Measurements from ENCODE around the gene XIRP2.

Gene XIRP2, protein sequence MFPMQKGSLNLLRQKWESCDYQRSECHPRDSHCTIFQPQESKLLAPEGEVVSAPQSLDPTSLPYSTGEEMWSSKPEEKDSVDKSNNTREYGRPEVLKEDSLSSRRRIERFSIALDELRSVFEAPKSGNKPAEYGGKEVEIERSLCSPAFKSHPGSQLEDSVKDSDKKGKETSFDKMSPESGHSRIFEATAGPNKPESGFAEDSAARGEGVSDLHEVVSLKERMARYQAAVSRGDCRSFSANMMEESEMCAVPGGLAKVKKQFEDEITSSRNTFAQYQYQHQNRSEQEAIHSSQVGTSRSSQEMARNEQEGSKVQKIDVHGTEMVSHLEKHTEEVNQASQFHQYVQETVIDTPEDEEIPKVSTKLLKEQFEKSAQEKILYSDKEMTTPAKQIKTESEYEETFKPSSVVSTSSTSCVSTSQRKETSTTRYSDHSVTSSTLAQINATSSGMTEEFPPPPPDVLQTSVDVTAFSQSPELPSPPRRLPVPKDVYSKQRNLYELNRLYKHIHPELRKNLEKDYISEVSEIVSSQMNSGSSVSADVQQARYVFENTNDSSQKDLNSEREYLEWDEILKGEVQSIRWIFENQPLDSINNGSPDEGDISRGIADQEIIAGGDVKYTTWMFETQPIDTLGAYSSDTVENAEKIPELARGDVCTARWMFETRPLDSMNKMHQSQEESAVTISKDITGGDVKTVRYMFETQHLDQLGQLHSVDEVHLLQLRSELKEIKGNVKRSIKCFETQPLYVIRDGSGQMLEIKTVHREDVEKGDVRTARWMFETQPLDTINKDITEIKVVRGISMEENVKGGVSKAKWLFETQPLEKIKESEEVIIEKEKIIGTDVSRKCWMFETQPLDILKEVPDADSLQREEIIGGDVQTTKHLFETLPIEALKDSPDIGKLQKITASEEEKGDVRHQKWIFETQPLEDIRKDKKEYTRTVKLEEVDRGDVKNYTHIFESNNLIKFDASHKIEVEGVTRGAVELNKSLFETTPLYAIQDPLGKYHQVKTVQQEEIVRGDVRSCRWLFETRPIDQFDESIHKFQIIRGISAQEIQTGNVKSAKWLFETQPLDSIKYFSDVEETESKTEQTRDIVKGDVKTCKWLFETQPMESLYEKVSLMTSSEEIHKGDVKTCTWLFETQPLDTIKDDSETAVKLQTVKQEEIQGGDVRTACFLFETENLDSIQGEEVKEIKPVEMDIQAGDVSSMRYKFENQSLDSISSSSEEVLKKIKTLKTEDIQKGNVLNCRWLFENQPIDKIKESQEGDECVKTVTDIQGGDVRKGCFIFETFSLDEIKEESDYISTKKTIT (N-terminal part only)

DNA sequence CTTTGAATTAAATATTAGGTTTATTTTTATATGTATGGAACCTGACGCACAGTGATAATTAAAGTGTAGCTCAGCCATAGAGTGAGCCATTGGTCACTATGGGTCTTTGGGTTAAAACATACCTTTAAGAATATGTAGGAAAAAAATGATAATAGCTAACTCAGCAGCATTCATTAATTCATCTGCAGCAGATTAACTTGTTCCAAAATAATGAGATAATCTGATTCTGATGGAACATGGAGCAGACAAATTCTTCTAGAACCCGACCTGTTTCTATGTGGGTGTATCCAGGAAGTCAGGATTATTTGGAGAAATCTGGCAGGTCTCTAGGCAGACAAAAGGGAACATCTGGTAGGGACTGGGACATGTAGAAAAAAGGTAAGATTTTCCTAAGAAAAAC lies at the start of gene XIRP2:
TSS of gene XIRP2 (plus strand) at position 301 of the 400 bp plus-strand sequence. CDS start 15,003 bp downstream, outside the sequence.
- no peak for DNase-seq

DNA sequence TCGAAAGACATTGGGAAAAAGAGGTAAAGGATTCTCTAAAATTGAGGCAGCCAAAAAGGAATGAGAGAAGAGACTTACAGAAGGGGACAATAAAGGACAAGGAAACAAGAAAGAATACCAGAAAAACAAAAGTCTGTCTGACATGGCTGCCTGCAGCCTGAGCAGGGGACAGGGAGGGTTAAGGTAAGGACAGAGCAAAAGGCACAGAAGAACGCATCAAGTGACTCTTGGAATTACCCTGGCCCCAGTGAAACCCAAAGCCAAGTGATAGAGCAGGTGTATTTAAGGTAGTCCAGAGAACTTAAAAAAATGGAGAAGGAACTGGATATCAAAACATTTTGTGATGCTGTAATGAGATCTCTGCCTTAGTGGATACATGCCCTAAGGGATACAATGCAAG lies 47.1 kb upstream of the XIRP2 start:
- DNase-seq, result no peak

DNA sequence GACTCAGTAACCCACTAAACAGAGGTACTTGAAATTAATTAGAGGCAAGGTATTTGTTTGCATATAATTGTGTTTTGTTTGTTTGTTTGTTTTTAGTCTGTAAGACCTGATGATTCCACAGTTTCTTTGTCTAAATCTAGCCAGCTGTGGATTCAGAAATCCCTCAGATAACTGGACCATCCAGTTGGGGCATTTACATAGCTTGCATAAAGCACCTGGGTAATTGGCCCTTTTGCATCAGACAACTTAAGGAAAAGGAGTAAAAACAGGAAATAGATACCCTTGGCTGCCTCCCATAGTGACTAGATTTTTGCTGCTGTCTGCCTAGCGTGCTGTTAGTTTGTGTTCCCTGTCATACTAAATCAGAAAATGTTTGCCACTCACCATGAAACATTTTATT lies 46.6 kb upstream of the XIRP2 start:
- DNase-seq, result no peak

DNA sequence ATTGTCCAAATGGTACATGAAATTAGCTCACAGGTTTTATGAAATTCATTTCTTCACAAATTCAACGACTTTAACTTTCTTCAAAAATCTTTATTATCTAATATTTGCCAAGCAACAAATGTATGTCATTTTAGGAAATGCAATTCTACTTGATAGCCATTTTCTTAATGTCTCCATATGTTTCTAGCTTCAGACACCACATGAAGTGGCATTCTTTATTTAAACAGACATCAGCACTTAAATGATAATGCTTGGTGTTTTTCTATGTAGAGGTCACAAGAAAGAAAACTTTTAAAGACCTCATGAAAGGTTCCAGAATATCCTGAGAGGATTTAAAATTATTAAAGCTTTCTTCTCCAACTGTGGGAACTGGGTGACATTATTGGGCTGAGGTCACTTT lies 44.2 kb upstream of the XIRP2 start:
- DNase-seq, result no peak

DNA sequence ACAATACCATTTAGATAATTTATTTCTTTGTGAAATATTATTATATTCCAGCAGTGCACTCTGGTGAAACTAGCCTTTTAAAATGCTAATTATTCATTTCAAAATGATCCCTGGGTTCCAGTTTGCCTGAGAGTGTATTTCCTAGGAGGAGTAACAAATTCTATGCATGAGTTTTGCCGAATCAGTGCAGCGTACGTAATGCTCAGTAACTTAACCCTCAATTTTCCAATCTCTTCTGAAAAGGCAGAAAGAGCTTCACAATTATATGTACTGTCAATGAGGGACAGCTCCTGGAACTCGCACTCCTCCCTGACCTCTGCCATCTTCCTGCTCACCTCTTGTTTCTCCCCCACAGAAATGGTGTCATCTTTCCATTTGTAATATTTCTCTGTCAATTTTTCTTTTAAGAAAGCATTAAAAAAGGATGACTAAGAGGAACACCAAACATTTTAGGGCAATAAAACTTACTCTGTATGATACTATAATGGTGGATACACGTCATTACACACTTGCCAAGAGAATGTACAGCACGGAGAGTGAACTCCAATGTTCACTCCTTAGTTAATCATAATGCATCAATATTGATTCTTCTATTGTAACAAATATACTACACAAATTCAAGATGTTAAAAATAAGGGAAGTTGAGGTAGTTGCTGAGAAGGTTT lies 25.7 kb upstream of the XIRP2 start:
- no peak for DNase-seq

DNA sequence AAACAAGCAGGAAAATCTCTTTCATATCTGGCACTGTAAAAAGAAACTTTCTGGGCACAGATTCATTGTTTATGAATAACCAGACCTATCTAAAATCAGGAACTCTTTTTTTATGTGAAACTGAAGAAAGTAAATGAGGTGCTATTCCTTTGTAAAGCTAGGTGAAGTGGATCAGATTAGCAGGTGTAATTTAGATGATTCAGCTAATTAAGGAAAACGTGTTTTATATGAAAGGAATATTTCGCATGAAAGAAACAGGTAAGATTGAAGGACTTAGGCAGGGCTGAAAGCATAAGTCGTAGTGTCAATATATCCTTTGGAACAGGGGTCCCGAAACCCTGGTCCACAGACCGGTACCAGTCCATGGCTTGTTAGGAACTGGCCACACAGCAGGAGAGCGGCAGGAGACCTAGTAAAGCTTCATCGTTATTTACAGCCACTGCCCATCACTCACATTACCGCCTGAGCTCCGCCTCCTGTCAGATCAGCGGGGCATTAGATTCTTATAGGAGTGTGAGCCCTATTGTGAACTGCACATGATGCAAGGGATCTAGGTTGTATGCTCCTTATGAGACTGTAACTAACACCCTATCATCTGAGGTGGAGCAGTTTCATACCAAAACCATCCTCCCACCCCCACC lies 20.3 kb upstream of the XIRP2 start:
- no peak for DNase-seq

DNA sequence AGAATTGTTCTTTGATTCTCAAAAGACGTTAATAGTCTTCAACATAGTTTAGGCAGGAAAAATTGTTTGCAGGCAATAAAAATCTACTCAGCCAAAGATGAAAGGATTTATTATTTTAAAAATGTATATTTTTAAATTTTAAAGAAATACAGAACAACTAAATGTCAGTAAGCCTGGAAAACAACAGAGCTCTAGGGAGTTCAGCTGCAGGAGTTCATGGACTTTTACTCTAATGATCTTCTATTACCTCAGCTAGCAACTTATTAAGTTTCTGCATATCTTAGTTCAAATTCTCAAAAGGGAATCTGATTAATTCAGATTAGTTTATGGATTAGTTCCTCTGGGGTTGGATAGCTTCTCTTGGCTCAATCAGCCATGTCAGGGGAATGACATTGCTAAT lies 17.9 kb upstream of the XIRP2 start:
- no peak for DNase-seq

DNA sequence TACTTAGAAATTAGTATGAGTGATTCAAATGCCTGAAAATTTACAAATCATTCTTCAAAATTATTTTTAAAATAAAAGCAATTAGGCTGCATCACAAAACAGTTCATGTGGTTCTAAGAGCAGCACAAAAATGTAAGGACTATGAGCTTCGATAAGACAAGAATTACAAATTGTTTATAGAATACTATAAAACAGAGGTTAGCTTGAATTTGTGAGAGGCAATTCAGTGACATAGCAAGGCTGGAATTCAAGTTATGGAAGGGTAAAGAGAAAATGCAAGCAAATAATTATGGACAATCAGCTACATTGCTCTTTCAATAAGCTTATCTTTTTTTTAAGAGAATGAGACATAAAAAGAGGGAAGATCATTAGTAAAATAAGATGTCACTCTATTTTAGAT lies 7.1 kb upstream of the XIRP2 start:
- DNase-seq, result no peak

DNA sequence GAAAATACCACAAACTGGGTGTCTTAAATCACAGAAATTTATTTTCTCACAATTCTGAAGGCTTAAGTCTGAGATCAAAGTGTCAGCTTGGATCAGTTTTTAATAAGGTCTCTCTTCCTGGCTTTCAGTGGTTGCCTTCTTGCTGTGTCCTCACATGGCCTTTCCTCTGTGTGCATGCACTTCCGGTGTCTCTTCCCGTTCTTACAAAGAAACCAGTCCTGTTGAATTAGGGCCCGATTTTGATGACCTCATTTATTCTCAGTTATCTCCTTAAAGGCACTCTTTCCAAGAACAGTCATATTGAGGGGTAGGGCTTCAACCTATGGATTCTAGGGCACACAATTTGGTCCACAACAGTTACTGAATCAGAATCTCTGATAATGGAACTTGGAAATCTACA lies 5.4 kb upstream of the XIRP2 start:
- DNase-seq, result no peak

DNA sequence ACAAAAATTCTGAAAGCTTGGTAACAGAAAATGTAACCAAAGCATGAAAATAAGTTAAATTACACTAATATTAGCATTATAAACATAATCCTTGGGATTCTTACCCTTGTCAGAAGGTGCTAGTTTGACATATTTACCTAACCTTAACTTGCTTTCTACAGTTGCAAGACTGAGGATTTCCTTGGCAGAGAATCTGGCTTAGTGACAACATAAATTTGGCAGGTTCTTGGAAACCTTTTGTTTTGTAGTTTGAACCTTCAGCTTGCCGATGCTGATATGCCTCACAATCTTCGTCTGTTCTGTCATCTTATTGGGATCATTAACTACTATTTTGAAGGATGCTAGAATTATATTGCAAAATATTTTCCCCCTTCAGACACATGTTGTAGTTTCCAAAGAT lies 3.4 kb downstream of the XIRP2 start:
- no peak for DNase-seq

DNA sequence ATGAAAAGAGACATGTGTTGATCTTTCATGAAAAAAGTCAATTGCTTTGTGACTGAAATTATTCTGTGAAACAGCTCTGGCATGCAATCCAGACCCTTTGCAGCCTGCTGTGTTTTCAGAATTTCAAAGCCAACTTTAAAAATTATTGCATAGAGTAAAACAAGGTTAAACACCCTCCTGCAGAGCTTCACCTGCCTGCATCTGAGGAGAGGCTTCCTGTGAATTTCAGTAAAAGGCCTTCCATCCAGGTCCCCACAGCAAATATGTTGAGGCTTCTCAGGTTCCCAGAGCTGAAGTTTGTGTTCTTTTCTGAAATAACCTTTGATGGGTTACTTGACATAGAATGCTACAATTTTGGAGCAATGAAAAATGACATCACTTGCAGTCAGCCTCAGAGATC lies 4.1 kb downstream of the XIRP2 start:
- DNase-seq, result no peak

DNA sequence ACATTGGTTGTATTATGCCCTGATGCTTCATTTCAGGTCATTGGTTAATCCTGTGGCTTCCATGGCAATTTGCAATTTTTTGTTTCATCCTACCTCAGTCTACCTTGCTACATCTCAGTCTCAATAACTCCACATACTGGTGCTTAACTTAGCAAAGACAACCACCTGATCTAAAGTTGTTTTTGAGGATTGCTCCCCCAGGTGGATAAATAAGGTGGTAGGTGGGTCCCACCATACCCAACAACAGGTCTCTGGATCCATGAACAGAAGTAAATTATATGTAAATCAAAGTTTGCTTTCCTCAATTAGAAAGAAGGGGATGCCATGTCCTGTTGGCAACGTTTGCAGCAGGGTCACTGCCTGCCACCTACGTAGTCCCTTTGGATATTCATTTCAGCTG lies 7.0 kb downstream of the XIRP2 start:
- DNase-seq, result no peak

DNA sequence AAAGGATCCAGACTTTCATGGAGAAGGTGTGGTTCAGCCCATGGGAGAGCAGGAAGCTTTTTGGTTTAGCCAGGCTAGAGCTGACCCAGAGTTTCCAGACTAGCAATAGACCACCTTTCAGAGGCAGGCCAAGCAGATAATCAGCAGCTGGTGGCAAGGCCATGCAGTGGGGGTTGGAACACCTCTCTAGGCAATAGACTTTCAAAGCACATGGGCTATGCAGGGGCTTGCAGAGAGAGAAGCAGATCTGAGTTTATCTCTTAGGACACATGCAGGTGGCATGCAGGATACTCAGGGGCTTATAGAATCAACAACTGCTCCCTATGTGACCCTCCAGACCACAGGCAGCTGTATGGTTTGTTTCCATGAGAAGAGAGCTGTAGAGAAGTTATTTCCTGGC lies 9.4 kb downstream of the XIRP2 start:
- no peak for DNase-seq

DNA sequence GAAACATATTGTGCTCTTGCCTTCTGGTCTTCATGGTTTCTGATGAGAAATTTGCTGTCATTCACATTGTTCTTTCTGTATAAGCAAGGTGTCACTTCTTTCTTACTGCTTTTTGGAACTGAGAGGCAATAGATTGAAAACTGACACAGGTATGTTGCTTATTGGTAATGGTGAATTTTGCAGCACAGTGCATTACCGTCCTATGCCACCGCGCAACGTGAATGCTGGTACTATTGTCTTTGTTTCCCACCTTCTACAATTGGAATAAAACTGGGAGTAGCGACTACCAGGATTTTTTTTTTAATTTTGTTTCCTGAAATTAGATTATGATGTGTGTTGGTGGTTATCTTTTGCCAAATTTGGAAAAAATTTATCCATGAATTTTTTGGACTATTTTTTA lies 11.4 kb downstream of the XIRP2 start:
- no peak for DNase-seq

DNA sequence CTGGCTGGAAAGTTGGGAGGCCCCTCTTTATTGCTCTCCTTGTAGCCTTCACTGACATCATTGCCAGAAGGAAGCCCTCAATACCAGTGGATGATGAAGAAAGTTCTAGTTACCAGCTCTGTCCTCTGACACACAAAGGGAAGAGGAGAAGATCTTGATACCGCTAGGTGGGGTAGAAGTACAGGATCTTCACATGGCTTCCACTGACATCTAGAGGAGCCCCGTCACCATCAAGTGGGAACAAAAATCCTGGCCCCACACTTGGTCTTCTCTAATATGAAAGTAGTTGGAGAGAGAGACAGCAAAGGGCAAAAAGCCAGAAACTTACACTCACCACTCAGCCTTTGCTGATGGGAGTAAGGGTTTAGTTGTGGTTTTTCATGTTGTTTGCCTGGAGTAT lies 12.4 kb downstream of the XIRP2 start:
- DNase-seq, result no peak

DNA sequence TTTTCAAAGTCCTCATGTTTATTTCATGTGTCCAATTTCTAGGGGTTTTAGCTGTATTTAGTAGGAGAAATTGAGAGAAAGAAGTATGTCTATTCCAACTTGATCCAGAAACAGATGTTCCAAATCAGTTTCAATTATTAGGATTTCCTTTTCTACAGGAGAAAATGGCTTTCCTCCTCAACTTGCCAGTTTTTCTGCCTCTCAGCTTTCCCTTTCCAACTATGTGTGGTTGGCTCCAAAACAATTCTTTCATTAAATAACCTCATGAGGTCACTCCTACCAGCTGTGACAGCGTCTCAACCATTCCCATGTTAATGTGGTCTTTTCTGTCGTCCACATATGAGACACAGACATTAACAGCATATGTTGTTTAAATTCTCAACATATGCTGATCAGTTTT lies 13.1 kb downstream of the XIRP2 start:
- DNase-seq, result no peak

DNA sequence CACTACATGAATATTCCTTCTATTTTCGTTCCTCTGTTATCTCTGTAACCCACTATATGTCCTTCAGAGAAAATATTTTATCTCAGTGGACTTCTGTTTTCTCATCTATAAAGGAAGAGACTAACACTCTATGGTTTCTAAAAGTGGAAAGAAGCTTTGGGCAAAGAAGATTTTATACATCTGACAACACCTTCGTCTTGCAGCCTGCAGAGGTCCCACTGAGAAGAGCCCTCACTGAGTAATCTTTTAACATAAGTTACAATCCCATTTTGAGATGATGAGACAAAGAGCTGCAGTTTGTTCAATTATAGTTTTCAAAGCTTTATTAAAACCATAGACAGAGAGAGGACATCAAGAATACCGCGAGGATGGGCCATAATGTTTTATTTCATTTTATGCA lies 28.7 kb downstream of the XIRP2 start:
- no peak for DNase-seq

DNA sequence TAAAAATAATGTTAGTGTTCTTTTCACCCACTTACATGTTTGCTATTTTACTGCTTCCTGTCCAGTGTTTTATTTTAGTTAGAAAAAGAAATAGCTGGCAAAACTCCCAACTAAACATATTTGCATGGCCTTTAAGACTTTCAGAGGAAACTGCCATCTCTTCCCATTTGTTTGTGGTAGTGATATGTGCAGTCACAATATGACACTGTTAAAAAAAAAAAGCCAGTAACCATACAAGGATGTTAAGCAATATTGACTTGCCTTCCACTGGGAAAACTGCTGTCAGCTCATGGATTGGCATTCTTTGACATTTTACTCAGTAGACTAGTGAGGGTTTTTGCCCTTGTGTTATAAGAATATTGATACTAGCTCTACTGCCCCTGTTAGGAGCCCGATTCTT lies 29.1 kb downstream of the XIRP2 start:
- no peak for DNase-seq

DNA sequence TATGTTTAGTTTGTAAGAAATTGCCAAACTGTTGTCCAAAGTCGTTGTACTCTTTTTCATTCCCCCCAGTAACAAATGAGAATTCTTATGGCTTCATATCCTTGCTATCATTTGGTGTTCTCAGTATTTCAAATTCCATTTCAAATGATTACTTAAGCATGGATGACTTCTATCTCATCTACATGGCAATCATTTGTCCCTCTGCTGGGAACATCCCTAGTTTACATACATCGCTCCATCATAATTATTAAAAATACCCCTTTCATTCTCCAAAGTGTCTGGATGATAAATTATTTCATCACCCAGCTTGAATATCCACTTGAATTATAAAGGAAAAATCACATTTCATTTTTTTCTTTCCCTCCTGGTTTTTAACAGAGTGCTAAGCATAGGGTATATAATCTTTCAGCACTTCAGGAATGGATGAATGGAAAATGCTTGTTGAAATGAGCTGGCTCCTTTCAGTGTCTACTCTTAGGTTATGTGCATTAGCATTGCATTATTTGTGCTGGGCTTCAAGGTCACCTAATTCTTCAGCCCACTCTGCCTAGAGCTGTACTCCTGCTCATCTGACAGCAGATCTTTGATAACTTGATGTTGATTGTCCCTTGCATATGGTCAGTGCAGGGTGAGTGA lies 33.1 kb downstream of the XIRP2 start:
- no peak for DNase-seq

DNA sequence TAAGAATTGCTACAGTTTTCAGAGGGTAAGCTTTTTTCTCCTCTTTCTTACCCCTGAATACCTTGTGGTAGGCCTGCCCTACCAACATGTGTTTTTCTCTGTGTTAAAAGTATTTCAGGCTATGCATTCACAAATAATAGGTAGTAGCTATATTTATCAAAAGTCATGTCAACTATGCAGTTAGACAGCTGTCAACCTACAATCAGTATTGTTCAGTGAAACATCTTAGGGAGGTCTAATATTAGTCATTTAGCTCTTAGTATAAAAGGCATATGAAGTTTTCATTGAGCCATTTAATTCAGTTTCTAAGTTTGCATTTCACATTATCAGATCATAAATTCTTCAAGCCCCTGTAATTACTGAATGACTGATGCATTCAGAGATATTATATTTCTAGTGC lies 36.7 kb downstream of the XIRP2 start:
- DNase-seq, result no peak

DNA sequence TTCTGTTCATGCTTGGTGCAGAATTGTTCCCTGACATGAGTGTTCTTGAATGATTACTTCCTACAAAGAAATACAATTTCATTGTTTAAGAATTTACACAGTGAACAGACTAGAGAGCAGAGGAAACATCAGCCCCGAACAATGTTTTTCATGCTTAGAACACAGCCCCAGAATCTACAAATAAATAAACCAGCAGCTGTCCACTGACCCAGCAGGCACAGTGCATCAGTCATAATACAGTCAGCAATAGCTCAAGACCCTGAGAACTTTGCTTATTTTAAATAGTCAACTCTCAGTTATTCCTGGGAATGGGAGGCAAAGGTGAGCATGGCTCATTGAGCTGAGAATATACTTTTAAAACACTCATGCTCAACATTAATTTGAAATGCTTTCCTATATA lies 38.4 kb downstream of the XIRP2 start:
- DNase-seq, result no peak

DNA sequence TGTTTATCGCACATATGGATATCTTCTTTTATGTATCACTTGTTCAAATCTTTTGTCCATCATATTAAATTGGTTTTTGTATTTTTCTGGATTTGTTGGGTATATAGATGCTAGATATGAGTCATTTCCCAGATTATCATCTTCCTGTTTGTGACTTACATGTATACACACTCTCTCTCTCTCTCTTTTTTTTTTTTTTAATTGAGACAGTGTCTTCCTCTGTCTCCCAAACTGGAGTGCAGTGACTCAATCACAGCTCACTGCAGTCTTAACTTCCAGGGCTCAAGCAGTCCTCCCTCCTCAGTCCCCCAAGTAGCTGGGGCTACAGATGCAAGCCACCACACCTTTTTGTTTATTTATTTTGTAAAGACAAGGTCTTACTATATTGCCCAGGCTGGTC lies 43.8 kb downstream of the XIRP2 start:
- no peak for DNase-seq
